Kidney capillary endothelial cell (primary cell): ENCODE measurements around the gene QSER1.
"Not testable (repeated sequence)": the region's sequence is repeated elsewhere in the genome, so short reads cannot be mapped to it uniquely, and the experiment has no call there.

Source experiments
- DNase-seq: peaks from one replicate; pipeline ENCODE4 v3.0.0-alpha.2; 2018; ENCODE audit warnings: low spot score

Gene QSER1

GRCh38 chr11:32935462-32936029 lies 42.9 kb downstream of the QSER1 start:
- no peak for DNase-seq

GRCh38 chr11:32936178-32936577 lies 43.6 kb downstream of the QSER1 start:
- DNase-seq = not testable (repeated sequence)

GRCh38 chr11:32937283-32937682 lies 44.7 kb downstream of the QSER1 start:
- not testable (repeated sequence) for DNase-seq

- no peak for DNase-seq
Observed at GRCh38 chr11:32939046-32939445, 46.4 kb downstream of the QSER1 start.

DNA sequence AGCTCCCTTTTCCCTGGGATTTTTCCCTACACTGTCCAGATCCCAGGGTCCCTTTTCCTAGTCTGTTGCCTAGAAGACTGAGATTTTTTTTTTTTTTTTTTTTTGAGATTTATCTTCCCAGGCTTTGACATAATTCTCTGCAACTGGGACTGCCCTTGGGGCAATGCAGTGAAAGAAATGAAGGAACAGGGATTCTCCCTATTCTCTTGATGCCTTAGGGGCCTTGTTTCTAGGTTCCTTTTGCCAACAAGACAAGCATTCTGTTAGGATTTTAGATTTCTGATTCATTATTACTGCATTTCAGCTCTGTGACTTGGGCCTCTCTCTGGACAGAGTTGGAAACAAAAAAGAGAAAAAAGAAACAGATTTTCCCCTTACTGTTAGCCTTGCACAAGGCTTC lies 47.3 kb downstream of the QSER1 start:
- DNase-seq = no peak

- no peak for DNase-seq
Observed at GRCh38 chr11:32940865-32941264, 48.3 kb downstream of the QSER1 start.

- DNase-seq = no peak
Observed at GRCh38 chr11:32947978-32948377, 55.4 kb downstream of the QSER1 start.

GRCh38 chr11:32949739-32950138 lies 57.1 kb downstream of the QSER1 start:
- no peak for DNase-seq

DNA sequence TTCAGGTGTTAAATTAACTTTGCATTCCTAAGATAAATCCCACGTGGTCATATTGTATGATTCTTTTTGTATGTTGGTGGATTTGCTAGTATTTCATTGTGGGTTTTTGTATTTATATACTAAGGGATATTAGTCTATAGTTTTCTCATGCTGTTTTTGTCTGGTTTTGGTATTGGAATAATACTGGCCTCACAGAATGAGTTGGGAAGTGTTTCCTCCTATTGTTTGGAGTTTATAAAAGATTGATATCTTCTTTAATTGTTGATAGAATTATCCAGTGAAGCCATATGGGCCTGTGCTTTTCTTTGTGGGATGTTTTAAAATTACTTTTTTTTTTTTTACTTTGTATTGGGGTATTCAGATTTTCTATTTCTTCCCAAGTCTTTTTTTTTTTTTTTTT lies 59.8 kb downstream of the QSER1 start:
- no peak for DNase-seq

DNA sequence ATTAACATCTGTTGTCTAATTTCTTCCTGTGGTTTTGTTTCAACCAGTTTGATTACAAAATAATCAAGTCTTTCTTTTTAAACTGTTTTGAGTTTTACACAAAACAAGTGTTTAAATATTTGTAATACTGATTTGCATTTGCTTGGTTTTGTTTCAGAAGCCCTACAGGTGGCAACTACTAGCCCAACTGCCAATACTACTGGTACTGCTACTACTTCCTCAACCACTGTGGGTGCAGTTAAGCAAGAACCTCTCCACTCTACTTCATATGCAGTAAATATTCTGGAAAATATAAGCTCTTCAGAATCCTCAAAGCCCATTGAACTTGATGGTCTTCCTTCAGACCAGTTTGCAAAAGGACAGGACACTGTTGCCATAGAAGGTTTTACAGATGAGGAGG lies 61.1 kb downstream of the QSER1 start:
- DNase-seq = no peak

DNA sequence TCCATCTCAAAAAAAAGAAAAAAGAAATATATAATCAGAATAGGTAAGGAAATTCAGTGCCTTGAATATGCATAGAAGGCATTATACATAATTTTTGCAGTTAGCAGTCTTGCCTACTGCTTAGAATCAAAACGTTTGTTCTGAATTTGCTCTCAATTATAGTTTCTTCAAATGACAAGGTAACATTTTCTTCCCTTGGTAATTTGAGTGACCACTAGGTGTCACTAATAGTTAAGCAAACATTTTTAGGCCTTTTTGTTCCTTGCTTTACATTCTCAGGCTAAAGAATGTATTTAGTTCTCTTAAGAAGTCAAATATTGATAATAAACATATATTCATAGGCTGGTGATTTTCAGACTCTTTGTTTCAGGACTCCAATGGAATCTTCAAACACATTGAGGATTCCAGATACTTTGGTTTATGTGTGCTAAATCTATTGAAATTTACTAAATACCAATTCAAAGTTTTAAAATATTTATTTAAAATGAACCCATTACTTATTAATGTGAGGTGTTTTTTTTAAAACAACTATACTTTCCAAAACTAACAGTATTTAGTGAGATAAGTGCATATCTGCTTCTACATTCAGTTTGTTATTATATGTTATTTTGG lies 68.0 kb downstream of the QSER1 start:
- DNase-seq = peak; percentile 45

GRCh38 chr11:32962016-32962415 lies 69.4 kb downstream of the QSER1 start:
- no peak for DNase-seq

- DNase-seq = no peak
Observed at GRCh38 chr11:32963721-32964120, 71.1 kb downstream of the QSER1 start.

DNA sequence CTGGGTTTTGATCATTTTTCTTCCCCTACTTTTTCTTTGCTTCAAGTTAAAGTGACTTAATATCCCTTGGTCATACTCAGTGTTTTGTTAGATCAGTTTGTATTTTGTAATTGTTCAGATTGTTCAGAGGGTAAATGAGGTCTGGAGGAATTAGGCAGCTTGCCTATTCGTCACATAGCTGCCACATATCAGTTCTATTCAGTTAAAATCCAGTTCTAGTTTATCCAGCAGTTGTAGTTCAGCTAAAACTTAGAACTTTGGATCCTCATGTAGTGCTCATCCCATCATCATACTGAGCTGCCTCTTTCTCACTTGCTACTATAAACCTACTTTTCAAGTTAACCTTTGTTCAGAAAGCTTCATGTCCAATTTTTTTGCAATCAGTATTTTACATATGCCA lies 75.9 kb downstream of the QSER1 start:
- DNase-seq = no peak

- not testable (repeated sequence) for DNase-seq
Observed at GRCh38 chr11:32972233-32972632, 79.6 kb downstream of the QSER1 start.

GRCh38 chr11:32972781-32973180 lies 80.2 kb downstream of the QSER1 start:
- DNase-seq = no peak

GRCh38 chr11:32982626-32983025 lies 90.0 kb downstream of the QSER1 start:
- DNase-seq = no peak

- DNase-seq = no peak
Observed at GRCh38 chr11:32983506-32983905, 90.9 kb downstream of the QSER1 start.

GRCh38 chr11:32985600-32985999 lies 93.0 kb downstream of the QSER1 start:
- no peak for DNase-seq

- DNase-seq = no peak
Observed at GRCh38 chr11:32987851-32988250, 95.2 kb downstream of the QSER1 start.

GRCh38 chr11:32990481-32990880 lies 97.9 kb downstream of the QSER1 start:
- DNase-seq = no peak

- DNase-seq = no peak
Observed at GRCh38 chr11:32991427-32991826, 98.8 kb downstream of the QSER1 start.

GRCh38 chr11:32991898-32992297 lies 99.3 kb downstream of the QSER1 start:
- DNase-seq = no peak

DNA sequence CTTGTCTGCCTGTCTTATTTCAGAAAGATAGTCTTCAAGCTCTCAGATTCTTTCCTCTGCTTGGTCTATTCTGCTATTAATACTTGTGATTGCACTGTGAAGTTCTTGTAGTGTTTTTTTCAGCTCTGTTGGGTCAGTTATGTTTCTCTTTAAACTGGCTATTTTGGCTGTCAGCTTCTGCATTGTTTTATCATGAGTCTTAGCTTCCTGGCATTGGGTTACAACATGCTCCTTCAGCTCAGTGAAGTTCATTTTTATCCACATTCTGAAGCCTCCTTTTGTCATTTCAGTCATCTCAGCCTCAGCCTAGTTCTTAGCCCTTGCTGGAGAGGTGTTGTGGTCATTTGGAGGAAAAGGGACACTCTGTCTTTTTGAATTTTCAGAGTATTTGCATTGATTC lies 107.6 kb downstream of the QSER1 start:
- peak; percentile 28 for DNase-seq
